ENCODE measurements around the gene SDR9C7.
"Not testable (repeated sequence)": the region's sequence is repeated elsewhere in the genome, so short reads cannot be mapped to it uniquely, and the experiment has no call there.

SDR9C7 gene

DNA sequence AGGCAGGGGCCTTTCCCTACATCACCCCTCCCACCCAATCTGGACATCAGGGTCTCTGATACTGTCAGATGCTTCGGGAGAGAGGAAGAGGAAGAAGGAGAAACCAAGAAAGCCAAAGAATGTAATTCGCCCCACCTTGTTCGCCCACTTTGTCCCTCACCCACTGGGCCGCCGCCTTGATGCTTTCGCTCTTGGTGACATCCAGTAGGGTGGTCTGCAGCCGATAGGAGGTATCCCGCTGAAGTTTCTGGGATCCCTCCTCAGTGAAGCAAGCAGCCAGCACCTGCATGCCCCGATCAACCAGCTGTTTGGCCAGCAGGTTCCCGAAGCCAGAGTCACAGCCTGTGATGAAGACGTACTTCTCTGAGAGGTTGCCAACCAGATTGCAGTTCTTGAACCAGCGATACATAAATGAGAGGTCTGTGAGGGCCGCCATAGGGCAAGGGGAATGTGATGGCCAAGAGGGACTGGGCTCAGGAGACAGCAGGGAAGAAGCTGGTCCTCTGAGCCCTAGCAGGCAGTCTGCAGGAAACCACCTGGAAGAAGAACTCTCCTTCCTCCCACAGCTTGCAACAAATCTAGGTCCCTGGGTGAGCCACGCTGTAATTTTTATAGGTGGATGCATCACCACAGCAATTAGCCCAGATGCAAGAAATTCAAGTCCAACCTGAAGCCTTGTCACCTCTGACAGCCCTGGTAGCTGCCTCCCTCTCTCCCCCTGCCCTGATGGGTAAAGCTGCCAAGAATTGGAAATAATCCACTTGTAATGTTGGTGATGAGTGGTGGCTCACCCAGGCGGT, at the start of gene SDR9C7:
Gene SDR9C7, minus strand, starts transcription at position 583 of the 800 bp plus-strand sequence. Its CDS starts 147 bp downstream, at position 436.
- no peak for DNase-seq

DNA sequence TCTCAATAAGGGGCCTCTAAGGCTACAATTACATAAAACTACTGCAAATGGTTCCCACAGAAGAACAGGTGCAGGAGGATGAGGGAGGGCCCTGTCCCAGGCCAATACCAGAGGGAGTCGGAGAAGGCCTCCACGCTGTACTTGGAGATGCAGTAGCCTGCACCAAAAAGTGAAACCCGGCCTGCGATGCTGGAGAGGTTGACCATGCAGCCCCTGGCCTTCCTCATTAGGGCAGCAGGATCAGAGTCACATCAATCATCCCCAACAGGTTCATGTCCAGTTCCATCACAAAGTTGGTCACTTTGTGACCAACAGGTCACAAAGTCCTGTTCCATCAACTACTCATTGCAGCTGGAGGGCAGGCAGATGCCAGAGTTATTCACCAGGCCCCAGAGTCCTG, 49.2 kb upstream of the SDR9C7 start:
- no peak for DNase-seq

DNA sequence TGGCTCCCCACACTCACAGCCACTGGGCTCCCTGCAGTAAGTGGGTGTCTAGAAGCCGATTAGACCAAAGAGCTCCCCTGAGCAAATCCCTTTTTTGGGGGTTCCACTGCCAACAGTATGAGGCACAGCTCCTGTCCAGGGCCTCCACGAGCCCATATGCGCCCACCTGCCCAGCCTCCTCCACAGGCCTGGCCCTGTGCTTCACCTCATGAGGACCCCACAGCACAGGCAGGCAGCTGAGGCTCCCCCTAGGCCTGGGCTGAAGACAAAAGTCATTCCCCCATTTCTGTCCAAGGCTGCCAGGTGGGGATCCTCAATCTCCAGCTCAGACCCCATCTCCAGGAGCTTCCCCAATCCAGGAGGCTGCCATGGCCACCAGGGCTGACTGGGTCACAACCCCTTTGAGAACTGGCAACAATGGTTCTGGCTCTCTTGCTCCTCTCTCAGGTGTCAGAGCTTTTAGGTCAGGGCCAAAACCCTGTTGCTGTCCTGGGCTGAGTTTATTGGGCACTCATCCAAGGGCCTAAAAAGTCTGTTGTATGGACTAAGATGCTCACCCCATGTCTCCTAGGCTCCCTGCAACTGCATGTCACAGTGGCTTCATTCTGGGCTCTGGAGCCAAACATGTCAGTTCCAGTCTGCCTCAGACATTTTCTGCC, 48.5 kb upstream of the SDR9C7 start:
- not testable (repeated sequence) for DNase-seq

GRCh38 chr12:56980941-56981530, 46.8 kb upstream of the SDR9C7 start:
- no peak for DNase-seq

DNA sequence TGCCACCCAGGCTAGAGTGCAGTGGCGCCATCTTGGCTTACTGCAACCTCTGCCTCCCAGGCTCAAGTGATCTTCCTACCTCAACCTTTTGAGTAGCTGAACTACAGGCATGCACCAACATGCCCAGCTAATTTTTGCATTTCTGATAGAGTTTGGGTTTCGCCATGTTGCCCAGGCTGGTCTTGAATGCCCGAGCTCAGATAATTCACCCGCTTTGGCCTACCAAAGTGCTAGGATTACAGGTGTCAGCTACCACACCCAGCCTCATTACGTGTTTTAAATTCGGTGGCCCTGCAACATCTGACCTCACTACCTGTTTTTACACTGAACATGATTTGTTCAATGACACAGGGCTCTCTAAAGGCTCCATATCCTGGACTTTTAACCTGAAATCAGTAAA, 46.1 kb upstream of the SDR9C7 start:
- DNase-seq, result no peak

DNA sequence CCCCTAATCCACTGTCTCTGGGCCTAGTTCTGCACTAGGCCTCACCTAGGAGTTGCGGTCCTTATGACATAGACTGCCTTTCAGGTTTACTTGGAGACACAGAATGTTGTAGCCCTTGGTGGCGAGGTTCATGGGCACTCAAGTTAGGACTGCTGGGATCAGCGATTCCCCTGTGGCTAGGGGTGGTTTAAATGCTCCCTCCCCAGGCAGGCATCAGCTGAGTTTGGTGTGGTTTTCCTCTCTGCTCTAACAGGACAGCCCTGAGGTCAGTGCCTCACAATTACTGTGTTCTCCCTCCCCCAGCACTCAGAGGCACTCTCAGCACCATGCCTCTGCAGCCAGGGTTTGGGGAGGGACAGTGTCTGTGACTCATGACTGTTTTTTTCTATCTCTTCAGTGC, 45.4 kb upstream of the SDR9C7 start:
- no peak for DNase-seq

DNA sequence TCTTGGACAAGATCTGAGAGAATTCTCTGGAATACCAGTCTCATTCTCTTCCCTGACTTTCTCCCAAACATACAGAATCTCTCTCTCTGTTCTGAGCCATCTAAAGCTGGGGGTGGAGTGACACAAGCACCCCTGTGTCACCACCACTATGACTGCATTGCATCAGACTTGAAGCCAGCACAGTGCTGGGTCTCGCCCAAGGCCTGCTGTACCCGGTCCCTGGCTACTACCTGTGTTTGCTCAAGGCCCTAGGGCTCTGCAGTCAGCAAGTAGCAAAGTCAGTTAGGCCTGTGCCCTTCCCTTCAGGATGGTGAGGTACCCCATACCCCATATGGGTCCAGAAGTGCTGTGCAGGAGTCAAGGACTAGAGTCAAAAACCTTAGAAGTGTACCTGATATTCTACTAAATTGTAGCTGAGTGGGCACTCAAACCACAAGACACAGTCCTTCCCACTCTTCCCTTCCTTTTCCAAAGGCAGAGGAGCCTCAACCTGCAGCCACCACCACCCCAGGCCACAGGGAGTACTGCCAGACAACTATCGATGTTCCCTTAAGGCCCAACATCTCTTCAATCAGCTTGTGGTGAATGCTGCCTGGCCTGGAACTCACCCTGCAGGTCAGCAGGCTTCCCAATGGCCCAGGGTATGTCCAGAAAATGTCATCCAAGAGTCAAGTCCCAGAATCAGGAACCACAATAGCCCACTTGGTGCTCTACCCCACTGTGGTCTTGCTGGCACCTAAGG, 44.4 kb upstream of the SDR9C7 start:
- DNase-seq, result no peak

- DNase-seq, result not testable (repeated sequence)
These were observed 43.2 kb upstream of the SDR9C7 start for GRCh38 chr12:56977361-56977760.

- DNase-seq, result not testable (repeated sequence)
These were observed 40.0 kb upstream of the SDR9C7 start for GRCh38 chr12:56974224-56974623.

- DNase-seq, result not testable (repeated sequence)
These were observed 34.7 kb upstream of the SDR9C7 start for GRCh38 chr12:56968910-56969309.

DNA sequence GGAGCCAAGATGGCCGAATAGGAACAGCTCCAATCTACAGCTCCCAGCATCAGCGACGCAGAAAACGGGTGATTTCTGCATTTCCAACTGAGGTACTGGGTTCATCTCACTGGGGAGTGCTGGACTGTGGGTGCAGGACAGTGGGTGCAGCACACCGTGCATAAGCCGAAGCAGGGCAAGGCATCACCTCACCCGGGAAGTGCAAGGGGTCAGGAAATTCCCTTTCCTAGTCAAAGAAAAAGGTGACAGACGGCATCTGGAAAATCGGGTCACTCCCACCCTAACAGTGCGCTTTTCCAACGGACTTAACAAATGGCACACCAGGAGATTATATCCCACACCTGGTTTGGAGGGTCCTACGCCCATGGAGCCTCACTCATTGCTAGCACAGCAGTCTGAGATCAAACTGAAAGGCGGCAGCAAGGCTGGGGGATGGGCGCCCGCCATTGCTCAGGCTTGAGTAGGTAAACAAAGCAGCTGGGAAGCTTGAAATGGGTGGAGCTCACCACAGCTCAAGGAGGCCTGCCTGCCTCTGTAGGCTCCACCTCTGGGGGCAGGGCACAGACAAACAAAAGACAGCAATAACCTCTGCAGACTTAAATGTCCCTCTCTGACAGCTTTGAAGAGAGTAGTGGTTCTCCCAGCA, 31.9 kb upstream of the SDR9C7 start:
- not testable (repeated sequence) for DNase-seq

GRCh38 chr12:56965124-56965523, 30.9 kb upstream of the SDR9C7 start:
- not testable (repeated sequence) for DNase-seq

DNA sequence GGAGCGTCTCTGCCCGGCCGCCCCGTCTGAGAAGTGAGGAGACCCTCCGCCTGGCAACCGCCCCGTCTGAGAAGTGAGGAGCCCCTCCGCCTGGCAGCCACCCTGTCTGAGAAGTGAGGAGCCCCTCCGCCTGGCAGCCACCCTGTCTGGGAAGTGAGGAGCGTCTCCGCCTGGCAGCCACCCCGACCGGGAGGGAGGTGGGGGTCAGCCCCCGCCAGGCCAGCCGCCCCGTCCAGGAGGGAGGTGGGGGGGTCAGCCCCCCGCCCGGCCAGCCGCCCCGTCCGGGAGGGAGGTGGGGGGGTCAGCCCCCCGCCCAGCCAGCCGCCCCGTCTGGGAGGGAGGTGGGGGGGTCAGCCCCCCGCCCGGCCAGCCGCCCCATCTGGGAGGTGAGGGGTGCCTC, 29.3 kb upstream of the SDR9C7 start:
- not testable (repeated sequence) for DNase-seq

DNA sequence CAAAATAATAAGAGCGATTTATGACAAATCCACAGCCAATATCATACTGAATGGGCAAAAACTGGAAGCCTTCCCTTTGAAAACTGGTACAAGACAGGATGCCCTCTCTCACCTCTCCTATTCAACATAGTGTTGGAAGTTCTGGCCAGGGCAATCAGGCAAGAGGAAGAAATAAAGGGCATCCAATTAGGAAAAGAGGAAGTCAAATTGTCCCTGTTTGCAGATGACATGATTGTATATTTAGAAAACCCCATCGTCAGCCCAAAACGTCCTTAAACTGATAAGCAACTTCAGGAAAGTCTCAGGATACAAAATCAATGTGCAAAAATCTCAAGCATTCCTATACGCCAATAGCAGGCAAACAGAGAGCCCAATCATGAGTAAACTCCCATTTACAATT, 28.0 kb upstream of the SDR9C7 start:
- DNase-seq, result not testable (repeated sequence)

GRCh38 chr12:56958422-56958821, 24.2 kb upstream of the SDR9C7 start:
- no peak for DNase-seq

- no peak for DNase-seq
These were observed 23.2 kb upstream of the SDR9C7 start, which contains the start of gene RDH16 for GRCh38 chr12:56957229-56958052. Gene RDH16, minus strand, starts transcription at chr12:56957608. Its CDS starts 146 bp downstream, at chr12:56957462.

DNA sequence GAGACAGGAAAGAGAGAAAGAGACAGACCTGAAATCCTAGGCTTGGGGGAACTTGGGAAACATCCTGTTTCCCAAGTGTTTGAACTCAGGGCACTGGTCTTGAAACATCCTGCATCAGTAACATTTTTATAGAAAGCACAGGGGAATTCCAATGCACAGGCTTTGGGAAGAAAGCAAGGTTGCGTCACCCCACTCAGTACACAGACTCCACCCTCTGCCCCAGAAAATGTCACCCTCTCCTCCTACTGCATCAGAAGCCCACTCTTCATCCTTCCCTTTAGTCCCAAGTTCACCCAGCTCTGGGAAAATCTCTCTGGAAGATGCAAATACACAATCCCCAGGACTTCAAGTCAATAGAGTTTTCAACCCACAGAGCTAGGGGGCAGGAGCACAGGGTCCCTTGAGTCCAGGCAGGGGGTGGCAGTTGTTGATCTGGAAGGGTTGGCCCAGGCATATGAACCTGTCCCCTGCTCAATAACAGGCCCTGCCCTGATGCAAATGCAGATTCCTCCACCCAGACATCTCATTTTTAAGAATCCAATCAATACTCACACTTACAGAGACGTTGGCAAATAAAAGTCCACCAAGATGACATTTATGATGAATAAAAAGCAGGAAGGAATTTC, 21.5 kb upstream of the SDR9C7 start:
- no peak for DNase-seq

DNA sequence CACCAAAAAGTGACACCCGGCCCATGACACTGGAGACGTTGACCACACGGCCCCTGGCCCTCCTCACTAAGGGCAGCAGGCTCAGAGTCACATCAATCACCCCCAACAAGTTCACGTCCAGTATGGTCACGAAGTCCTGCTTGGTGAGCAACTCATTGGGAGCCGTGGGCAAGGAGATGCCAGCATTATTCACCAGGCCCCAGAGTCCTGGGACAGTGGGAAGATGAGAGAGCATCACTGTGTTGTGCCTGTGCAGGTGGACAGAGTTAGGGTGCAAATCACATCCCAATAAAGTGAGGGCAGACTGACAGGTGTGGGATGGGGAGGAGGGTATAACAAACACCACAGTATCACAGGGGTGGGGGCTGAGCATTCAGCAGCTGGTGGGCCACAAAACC, 20.7 kb upstream of the SDR9C7 start:
- no peak for DNase-seq
